PC-9 (cell line): ENCODE results near the gene KRTAP3-1.

Source experiments
- EZH2 ChIP-seq: fragments of 200-600 bp; sonication (generic); IDR thresholded peaks from 2 replicates; pipeline ENCODE4 v1.8.0; 2017; ENCODE audit warnings: antibody characterized with exemption, low read depth
- TF ChIP-seq, protein P1 (sequence below): fragments of 200-600 bp; sonication (generic); conservative IDR thresholded peaks from 2 replicates; pipeline ENCODE4 v1.6.1; 2017; ENCODE audit warnings: mixed run types, antibody characterized with exemption, mild to moderate bottlenecking, moderate library complexity

DNA sequence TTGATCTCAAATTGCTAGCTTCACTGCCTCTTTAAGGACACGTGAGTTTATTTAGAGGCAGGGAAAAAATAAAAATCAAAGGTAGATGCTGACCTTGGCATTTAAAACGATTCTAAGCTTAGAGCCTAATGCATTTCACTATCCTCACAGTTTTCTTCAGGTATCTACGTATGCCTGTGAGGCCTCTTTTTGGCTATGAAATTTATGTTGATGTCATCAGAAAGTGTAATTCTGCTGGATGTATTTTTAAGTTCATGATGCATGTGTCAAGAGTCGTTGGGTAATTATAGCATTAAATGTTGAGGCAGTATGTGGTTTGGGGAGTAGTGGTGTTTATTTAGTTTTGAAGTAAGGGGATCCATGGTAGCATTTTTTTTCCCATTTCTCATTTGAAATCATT lies 5.0 kb downstream of the KRTAP3-1 start:
- no peak for TF ChIP-seq EZH2
- TF ChIP-seq, protein P1, sequence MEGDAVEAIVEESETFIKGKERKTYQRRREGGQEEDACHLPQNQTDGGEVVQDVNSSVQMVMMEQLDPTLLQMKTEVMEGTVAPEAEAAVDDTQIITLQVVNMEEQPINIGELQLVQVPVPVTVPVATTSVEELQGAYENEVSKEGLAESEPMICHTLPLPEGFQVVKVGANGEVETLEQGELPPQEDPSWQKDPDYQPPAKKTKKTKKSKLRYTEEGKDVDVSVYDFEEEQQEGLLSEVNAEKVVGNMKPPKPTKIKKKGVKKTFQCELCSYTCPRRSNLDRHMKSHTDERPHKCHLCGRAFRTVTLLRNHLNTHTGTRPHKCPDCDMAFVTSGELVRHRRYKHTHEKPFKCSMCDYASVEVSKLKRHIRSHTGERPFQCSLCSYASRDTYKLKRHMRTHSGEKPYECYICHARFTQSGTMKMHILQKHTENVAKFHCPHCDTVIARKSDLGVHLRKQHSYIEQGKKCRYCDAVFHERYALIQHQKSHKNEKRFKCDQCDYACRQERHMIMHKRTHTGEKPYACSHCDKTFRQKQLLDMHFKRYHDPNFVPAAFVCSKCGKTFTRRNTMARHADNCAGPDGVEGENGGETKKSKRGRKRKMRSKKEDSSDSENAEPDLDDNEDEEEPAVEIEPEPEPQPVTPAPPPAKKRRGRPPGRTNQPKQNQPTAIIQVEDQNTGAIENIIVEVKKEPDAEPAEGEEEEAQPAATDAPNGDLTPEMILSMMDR = no peak
